HL-60/S4 treated with retinoic acid at 250 ng/mL for 4 days and 3 days (cell line): Measurements from ENCODE around the gene C1orf174.

Source experiments
- in situ Hi-C: fragments of 300-500 bp; cut with MboI; formaldehyde crosslinking; loops from 2 replicates; pipeline ENCODE4 v1.7.0; 2022; ENCODE audit warnings: low sequenced_read_pairs

C1orf174 gene

DNA sequence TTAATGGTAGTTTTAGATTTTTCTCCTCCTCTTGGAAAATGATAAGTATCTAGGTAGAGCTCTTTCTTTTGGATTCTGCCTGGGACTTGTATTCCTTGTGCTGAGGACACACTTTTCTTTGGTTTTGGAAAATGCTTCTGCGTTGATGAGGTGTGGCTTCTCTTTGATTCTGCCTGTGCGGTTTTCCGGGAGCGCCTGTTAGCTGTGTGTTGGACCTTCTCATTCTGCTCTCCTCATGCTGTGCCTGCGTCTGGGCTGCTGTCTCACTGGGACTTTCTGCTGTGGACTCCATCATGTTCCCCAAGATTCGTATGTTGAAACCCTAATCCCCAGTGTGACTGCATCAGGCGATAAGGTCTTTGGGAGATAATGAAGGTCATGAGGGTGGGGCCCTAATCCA, 21.0 kb downstream of the C1orf174 start:
- in situ Hi-C loops = no loop called here

GRCh38 chr1:3876716-3877115, 23.4 kb downstream of the C1orf174 start:
- in situ Hi-C loops = no loop called here

- in situ Hi-C loops = no loop called here
These were observed 25.3 kb downstream of the C1orf174 start for GRCh38 chr1:3874736-3875135.

GRCh38 chr1:3872546-3872945, 27.5 kb downstream of the C1orf174 start:
- in situ Hi-C loops = no loop called here

- in situ Hi-C loops = no loop called here
These were observed 28.6 kb downstream of the C1orf174 start for GRCh38 chr1:3871451-3871805.

- in situ Hi-C loops = no loop called here
These were observed 30.2 kb downstream of the C1orf174 start for GRCh38 chr1:3869751-3870301.

DNA sequence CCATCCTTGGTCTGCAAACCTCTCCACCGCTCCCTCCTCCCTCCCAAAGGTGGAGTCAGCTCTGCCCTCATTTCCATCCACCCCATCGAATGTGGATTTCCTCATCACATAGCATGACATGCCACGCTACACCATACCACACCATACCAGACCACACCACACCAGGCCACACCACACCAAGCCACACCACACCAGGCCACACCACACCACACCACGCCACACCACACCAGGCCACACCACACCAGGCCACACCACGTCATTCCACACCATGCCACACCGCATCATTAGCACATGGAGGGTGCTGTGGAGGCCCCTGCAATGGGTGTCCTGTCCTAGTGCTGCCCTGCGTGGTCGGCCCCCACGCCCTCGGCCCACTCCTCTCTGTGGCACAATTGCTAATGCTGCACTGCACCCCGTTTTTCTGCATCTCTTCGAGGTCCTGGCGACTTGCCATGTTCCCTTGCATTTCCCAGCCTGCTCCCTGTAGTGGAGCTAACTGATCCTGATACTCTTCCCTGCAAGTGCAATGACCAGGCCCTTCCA, 31.5 kb downstream of the C1orf174 start:
- in situ Hi-C loops = no loop called here

GRCh38 chr1:3865606-3866160, 34.4 kb downstream of the C1orf174 start:
- in situ Hi-C loops = no loop called here

DNA sequence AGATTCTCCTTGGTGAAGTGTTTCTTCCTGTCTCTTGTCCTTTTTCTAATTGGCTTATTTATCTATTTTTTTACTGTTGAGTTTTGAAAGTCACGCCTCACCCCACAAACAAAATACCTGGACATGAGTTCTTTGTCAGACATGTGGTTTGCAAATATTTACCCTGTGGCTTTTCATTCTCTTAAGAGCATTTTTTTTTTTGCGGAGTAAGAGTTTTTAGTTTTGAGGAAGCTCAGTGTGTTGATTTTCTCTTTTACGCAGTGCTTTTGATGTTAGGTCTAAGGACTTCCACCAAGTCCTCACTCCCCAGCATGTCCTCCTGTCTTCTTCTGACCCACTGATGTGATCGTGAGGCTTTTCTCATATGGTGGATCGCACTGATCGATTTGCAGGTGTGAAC, 35.2 kb downstream of the C1orf174 start:
- in situ Hi-C loops = no loop called here

GRCh38 chr1:3863231-3863935, 36.7 kb downstream of the C1orf174 start:
- in situ Hi-C loops = no loop called here

DNA sequence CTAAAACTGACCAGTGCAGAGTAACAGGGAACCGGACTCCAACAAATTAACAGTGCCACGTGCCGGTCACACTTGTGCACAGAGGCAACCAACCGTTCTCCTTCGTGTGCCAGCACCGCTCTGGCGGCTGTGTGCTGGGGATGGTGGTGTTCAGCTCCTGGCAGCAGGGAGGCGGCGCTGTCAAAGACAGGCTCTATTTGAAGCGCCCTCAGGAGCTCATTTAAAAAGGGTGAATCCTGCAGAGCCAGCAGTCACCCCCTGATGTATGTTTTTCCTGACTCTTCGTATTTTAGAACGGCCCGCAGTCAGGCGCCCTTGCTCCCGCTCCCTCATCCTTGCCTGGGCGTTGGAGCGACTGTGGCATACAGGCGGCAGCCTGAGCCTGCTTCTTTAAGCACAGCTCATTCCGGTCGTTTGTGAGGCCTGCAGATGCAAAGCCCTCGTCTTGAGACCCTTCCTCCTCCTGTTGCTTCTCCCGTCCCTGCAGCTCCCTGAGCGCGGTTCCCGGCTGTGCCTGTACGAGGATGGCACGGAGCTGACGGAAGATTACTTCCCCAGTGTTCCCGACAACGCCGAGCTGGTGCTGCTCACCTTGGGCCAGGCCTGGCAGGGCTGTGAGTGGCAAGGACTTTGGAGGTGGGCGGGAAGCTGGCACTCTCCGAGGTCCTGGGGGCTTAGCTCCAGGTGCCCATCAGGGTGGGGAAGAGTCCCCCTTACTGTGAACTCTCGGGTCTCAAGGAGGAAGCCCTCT, 41.7 kb downstream of the C1orf174 start:
- in situ Hi-C loops = no loop called here

GRCh38 chr1:3857791-3858129, 42.3 kb downstream of the C1orf174 start:
- in situ Hi-C loops = no loop called here

- in situ Hi-C loops = no loop called here
These were observed 42.9 kb downstream of the C1orf174 start, which contains the start of the genes CEP104 and DFFB for GRCh38 chr1:3856923-3857790. Gene CEP104 (minus strand): TSS chr1:3857211. CDS start chr1:3852407, 4,804 bp downstream. Gene DFFB (plus strand): TSS chr1:3857476. CDS start chr1:3857604, 128 bp downstream.

GRCh38 chr1:3852711-3853485, 47.2 kb downstream of the C1orf174 start:
- in situ Hi-C loops = no loop called here

GRCh38 chr1:3852091-3852490, 48.0 kb downstream of the C1orf174 start:
- in situ Hi-C loops = no loop called here

DNA sequence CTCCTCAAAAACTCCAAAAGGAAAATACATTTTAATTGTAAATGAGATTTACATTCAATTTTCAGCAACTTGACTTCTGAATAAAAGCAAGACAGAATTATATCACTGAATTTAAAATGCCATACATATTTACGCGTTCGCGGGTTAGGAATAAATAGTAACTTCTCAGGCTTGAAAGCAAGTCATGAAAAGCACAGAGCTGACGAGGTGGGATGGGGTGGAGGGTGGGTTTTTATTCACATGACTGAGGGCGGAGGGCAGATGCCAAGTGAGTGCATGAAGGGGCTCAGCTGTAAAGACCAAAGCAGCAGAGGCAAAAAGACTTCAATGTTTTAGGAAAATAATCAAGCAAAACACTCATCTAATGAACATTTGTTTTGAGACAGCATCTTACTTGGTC, 48.8 kb downstream of the C1orf174 start:
- in situ Hi-C loops = no loop called here

GRCh38 chr1:3850857-3851256, 49.2 kb downstream of the C1orf174 start:
- in situ Hi-C loops = no loop called here

- in situ Hi-C loops = no loop called here
These were observed 53.0 kb downstream of the C1orf174 start for GRCh38 chr1:3847081-3847480.

DNA sequence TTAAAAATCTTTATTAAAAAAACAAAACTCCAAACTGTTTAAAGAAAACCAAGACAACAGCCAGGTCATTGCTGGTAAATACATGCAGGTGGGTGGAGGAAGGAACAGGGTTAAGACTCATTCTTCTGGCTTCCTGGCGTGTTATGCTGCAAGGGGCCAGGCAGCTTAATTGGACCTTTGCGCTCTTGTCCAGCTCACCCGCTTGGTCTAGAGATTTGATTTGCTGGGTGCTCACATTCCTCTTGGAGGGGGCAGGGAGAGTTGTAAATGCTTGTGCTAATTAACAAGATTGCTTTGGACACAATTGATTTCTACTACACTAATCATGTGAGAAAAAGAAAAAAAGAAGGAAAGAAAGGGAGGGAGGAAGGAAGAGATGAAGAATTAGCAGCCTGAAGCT, 53.5 kb downstream of the C1orf174 start:
- in situ Hi-C loops = no loop called here

- in situ Hi-C loops = no loop called here
These were observed 57.2 kb downstream of the C1orf174 start for GRCh38 chr1:3842912-3843311.
